Body of pancreas (tissue), 4 donors: ENCODE measurements around the gene NR4A3. TPM values are rescaled to one million over a fixed set of nuclear protein-coding genes. Genes with fewer than 3 reads are reported as not detected.

Source experiments
- ATAC-seq: fragments of 150-250 bp; one replicate; pipeline ENCODE4 v1.9.1; 2016
- DNase-seq, 4 donors: peaks; one replicate each; pipeline ENCODE4 v3.0.0-alpha.2; 2019
- H3K27ac ChIP-seq, 4 donors: fragments of 200-600 bp; sonication (generic); 1 replicate in 3 of 4; 2 replicates in 1 of 4; pipeline versions ENCODE4 v1.5.1 to v1.6.1; 2016 to 2019; ENCODE audit warnings: mild to moderate bottlenecking in 1 of 4, mixed read lengths in 1 of 4, moderate library complexity in 1 of 4
- H3K27me3 ChIP-seq, 2 donors: fragments of 200-600 bp; sonication (generic); one replicate each; pipeline ENCODE4 v1.6.0; 2016; ENCODE audit warnings: mild to moderate bottlenecking in 1 of 2
- H3K36me3 ChIP-seq, 2 donors: fragments of 200-600 bp; sonication (generic); replicated peaks in 1 of 2; 2 replicates each; pipeline ENCODE4 v1.5.1; 2016; ENCODE audit warnings: low read depth in 2 of 2; ENCODE audit not compliant: insufficient read depth in 1 of 2
- H3K4me1 ChIP-seq: fragments of 200-600 bp; sonication (generic); one replicate; pipeline ENCODE4 v1.6.0; 2016
- H3K4me3 ChIP-seq, 2 donors: fragments of 200-600 bp; sonication (generic); 1 replicate in 1 of 2; 2 replicates in 1 of 2; pipeline ENCODE4 v1.5.1; 2016 to 2019
- H3K9me3 ChIP-seq, 3 donors: fragments of 200-600 bp; sonication (generic); 1 replicate in 2 of 3; 2 replicates in 1 of 3; pipeline ENCODE4 v1.5.1; 2016
- POLR2A ChIP-seq, 3 donors: fragments of 450-650 bp; IDR thresholded peaks; one replicate each; pipeline ENCODE4 v1.6.1; 2016; ENCODE audit warnings: antibody characterized with exemption in 3 of 3, mild to moderate bottlenecking in 2 of 3
- WGBS, 2 donors: methylation state at CpG; one replicate each; pipeline ENCODE4 v1.1.5; 2017; 5-methylcytosine and 5-hydroxymethylcytosine counted together
- intact Hi-C: fragments of 100-400 bp; cut with DNase I; formaldehyde crosslinking; loops from one replicate; pipeline ENCODE4 v1.15.1; 2023
- total RNA-seq, 2 donors: library from RNA; depleted of rRNA; stranded (reverse); fragments of >200 nt; gene quantifications; one replicate each; pipeline ENCODE4 v1.1.0, GENCODE V29; 2016
- TF ChIP-seq, protein P1 (sequence below), 7 experiments: fragments of 450-650 bp in 4 of 7; fragments of 200-600 bp in 3 of 7; sonication (generic) in 3 of 7; IDR thresholded peaks; one replicate each; pipeline ENCODE4 v1.5.1; 2016 to 2019; ENCODE audit warnings: antibody characterized with exemption in 7 of 7

Gene NR4A3
- total RNA-seq, 2 donors from 2014 or later = 1.0 to 8.9 TPM

DNA sequence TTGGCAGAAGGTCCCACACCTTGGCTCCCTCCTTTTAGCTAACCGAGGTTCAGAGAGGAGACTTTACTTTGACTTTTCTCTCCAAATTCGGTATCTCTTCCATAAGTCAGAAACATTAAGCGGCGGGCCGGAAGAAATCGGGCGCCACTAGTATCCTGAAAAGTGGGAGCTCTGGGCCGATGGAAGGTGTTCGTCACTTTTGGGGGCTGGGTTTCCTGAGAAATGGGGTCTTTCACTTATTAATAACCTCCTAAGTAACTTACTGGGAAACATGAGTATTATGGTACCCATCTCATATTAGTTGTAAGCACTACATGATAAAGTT is 85.5 kb downstream of the NR4A3 start:
- peaks cover 18% of the 10 kb centered on the region for H3K4me1 ChIP-seq
- H3K9me3 ChIP-seq = no peaks in the 10 kb centered on the region
- DNase-seq (no peak), ATAC-seq (no peak)
- intact Hi-C loops = loop anchor here (10.0 kb wide), 1 partner anchor 82 kb away; the partner anchor contains the start of gene NR4A3
- no peaks in the 10 kb centered on the region for H3K36me3 ChIP-seq
- H3K27me3 ChIP-seq = no peaks in the 10 kb centered on the region
- TF ChIP-seq POLR2A (IDR thresholded peaks at IDR 0.05) = no peak
- TF ChIP-seq, protein P1, sequence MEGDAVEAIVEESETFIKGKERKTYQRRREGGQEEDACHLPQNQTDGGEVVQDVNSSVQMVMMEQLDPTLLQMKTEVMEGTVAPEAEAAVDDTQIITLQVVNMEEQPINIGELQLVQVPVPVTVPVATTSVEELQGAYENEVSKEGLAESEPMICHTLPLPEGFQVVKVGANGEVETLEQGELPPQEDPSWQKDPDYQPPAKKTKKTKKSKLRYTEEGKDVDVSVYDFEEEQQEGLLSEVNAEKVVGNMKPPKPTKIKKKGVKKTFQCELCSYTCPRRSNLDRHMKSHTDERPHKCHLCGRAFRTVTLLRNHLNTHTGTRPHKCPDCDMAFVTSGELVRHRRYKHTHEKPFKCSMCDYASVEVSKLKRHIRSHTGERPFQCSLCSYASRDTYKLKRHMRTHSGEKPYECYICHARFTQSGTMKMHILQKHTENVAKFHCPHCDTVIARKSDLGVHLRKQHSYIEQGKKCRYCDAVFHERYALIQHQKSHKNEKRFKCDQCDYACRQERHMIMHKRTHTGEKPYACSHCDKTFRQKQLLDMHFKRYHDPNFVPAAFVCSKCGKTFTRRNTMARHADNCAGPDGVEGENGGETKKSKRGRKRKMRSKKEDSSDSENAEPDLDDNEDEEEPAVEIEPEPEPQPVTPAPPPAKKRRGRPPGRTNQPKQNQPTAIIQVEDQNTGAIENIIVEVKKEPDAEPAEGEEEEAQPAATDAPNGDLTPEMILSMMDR (IDR thresholded peaks at IDR 0.05) = no peak
- 1 to 2% methylated on average over 9 of the region's 9 CpGs for WGBS, 2 donors
- H3K4me3 ChIP-seq = peak overlapping the region; percentile 47 to 91
- peak overlapping the region; percentile 94 to 100 (median 98) for H3K27ac ChIP-seq

DNA sequence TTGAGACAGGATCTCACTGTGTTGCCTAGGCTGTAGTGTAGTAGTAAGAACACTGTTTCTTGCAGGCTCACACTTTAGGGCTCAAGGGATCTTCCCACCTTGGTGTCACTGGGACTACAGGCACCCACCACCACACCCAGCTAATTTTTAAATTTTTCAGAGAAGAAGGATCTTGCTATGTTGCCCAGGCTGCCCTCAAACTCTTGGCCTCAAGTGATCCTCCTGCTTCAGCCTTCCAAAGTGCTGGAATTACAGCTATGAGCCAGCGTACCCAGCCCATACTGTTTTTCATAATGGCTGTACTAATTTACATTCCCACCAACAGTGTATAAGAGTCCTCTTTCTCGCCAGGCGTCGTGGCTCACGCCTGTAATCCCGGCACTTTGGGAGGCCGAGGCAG is 89.9 kb downstream of the NR4A3 start:
- Histone ChIP-seq H3K9me3 (no peaks in the 10 kb centered on the region), H3K4me3 (no peak overlapping the region), H3K27me3 (no peaks in the 10 kb centered on the region), H3K27ac (no peak overlapping the region), H3K4me1 (peaks cover 12% of the 10 kb centered on the region), H3K36me3 (peaks cover 2 to 7% of the 10 kb centered on the region in 2 donors)
- WGBS, 2 donors = 98 to 99% methylated on average over 7 of the region's 7 CpGs
- ATAC-seq (no peak), DNase-seq (no peak)
- TF ChIP-seq POLR2A (IDR thresholded peaks at IDR 0.05) = no peak
- TF ChIP-seq, protein P1 (IDR thresholded peaks at IDR 0.05) = no peak
- intact Hi-C loops = no loop called here

Other genes with a start within 250 kb of the NR4A3 start
- gene STX17, start 84.8 kb downstream of the NR4A3 start, total RNA-seq = 10 to 100 TPM; 29.8 to 73.2 TPM